H1 (cell line): Measurements from ENCODE around the gene OAS3. TPM values are rescaled to one million over a fixed set of nuclear protein-coding genes. Genes with fewer than 3 reads are reported as not detected.

Source experiments
- CTCF ChIA-PET: fragments of 300-600 bp; sonication (Branson Sonifier 250); formaldehyde crosslinking; loops from one replicate; lab custom pipeline; 2021; ENCODE audit not compliant: partially characterized antibody; lab: Charles Lee
- POLR2A ChIA-PET: fragments of 300-600 bp; sonication (Branson Sonifier 250); formaldehyde crosslinking; loops from one replicate; lab custom pipeline; 2021; ENCODE audit warnings: inconsistent platforms; ENCODE audit not compliant: partially characterized antibody; lab: Charles Lee
- DNase-seq, 2 experiments: peaks; one replicate each; pipeline versions ENCODE4 v3.0.0 to v3.0.0-alpha.2; 2010 to 2022; ENCODE audit warnings: low spot score in 2 of 2, low read depth in 1 of 2, mixed read lengths in 1 of 2
- FAIRE-seq: peaks from 2 replicates; lab custom pipeline; 2011; peaks lifted over from hg19 to GRCh38; lab: Jason Lieb, UNC
- H2AFZ ChIP-seq: 2 replicates; pipeline ENCODE4 v1.8.1; 2012; ENCODE audit warnings: low read length, inconsistent platforms
- H2AK5ac ChIP-seq: 2 replicates; pipeline ENCODE4 v1.6.1; 2013; ENCODE audit warnings: low read depth, low read length
- H2BK120ac ChIP-seq: replicated peaks from 2 replicates; pipeline ENCODE3; 2013; ENCODE audit warnings: low read depth, low read length, inconsistent platforms
- H2BK12ac ChIP-seq: 2 replicates; pipeline ENCODE4 v1.6.1; 2013; ENCODE audit warnings: low read depth, low read length
- H2BK15ac ChIP-seq: 2 replicates; pipeline ENCODE4 v1.6.1; 2013; ENCODE audit warnings: low read length
- H2BK20ac ChIP-seq: 2 replicates; pipeline ENCODE4 v1.6.1; 2013; ENCODE audit warnings: low read length
- H2BK5ac ChIP-seq: 2 replicates; pipeline ENCODE4 v1.6.1; 2013; ENCODE audit warnings: low read depth, low read length
- H3K14ac ChIP-seq: 2 replicates; pipeline ENCODE4 v1.6.1; 2013; ENCODE audit warnings: inconsistent platforms; ENCODE audit not compliant: insufficient read length
- H3K18ac ChIP-seq: 2 replicates; pipeline ENCODE4 v1.6.1; 2013; ENCODE audit warnings: low read length; ENCODE audit errors: extremely low read depth
- H3K23ac ChIP-seq: 2 replicates; pipeline ENCODE4 v1.6.1; 2013; ENCODE audit warnings: inconsistent platforms; ENCODE audit not compliant: insufficient read length
- H3K23me2 ChIP-seq: 2 replicates; pipeline ENCODE4 v1.6.1; 2013; ENCODE audit warnings: low read depth, low read length
- H3K27ac ChIP-seq: 2 replicates; pipeline ENCODE4 v1.6.1; 2011; ENCODE audit warnings: low read depth, low read length, inconsistent platforms
- H3K27me3 ChIP-seq, 4 experiments: replicated peaks in 1 of 4; 1 replicate in 1 of 4; 2 replicates in 3 of 4; pipeline versions ENCODE4 v1.6.1 to v1.8.1; 2011 to 2013; ENCODE audit warnings: low read length in 3 of 4, mild to moderate bottlenecking in 3 of 4, inconsistent platforms in 2 of 4, mixed read lengths in 2 of 4, moderate library complexity in 1 of 4; ENCODE audit not compliant: control insufficient read depth in 3 of 4, insufficient read depth in 3 of 4; ENCODE audit errors: extremely low read depth in 1 of 4
- H3K36me3 ChIP-seq, 4 experiments: 2 replicates each; pipeline versions ENCODE4 v1.6.1 to v1.8.1; 2011 to 2013; ENCODE audit warnings: mild to moderate bottlenecking in 4 of 4, low read length in 3 of 4, moderate library complexity in 2 of 4, control low read depth in 1 of 4, inconsistent platforms in 1 of 4; ENCODE audit not compliant: insufficient read depth in 4 of 4, control insufficient read depth in 2 of 4
- H3K4ac ChIP-seq: replicated peaks from 2 replicates; pipeline ENCODE3; 2013; ENCODE audit warnings: low read length, low read depth, mixed read lengths, inconsistent platforms; ENCODE audit not compliant: insufficient read length
- H3K4me1 ChIP-seq, 4 experiments: replicated peaks in 1 of 4; 1 replicate in 1 of 4; 2 replicates in 3 of 4; pipeline versions ENCODE4 v1.6.1 to v1.8.1; 2011 to 2013; ENCODE audit warnings: low read length in 3 of 4, inconsistent platforms in 2 of 4, mixed read lengths in 1 of 4; ENCODE audit not compliant: insufficient read depth in 4 of 4, control insufficient read depth in 3 of 4
- H3K4me2 ChIP-seq, 2 experiments: 2 replicates each; pipeline versions ENCODE4 v1.6.1 to v1.8.1; 2011 to 2013; ENCODE audit warnings: low read depth in 2 of 2, low read length in 2 of 2, control low read depth in 1 of 2, inconsistent platforms in 1 of 2, mild to moderate bottlenecking in 1 of 2; ENCODE audit not compliant: insufficient read depth in 1 of 2
- H3K4me3 ChIP-seq, 4 experiments: fragments of 200-600, 300-600 bp in 1 of 4; sonication (generic), shearing (Covaris generic), sonication (Bioruptor Twin) in 1 of 4; 2 replicates each; pipeline versions ENCODE4 v1.5.1 to v1.8.1; 2011 to 2016; ENCODE audit warnings: low read length in 4 of 4, low read depth in 3 of 4, control low read depth in 2 of 4, inconsistent platforms in 2 of 4, mild to moderate bottlenecking in 2 of 4, mixed read lengths in 1 of 4, moderate library complexity in 1 of 4; ENCODE audit not compliant: insufficient read depth in 2 of 4; ENCODE audit errors: extremely low read depth in 1 of 4
- H3K56ac ChIP-seq: replicated peaks from 2 replicates; pipeline ENCODE3; 2013; ENCODE audit warnings: low read depth, mild to moderate bottlenecking, mixed read lengths, low read length, inconsistent platforms; ENCODE audit not compliant: insufficient read length
- H3K79me1 ChIP-seq: 2 replicates; pipeline ENCODE4 v1.6.1; 2013; ENCODE audit warnings: low read depth, low read length, control low read depth
- H3K79me2 ChIP-seq, 2 experiments: 2 replicates each; pipeline versions ENCODE4 v1.6.1 to v1.8.1; 2012 to 2013; ENCODE audit warnings: low read length in 2 of 2, mild to moderate bottlenecking in 2 of 2, inconsistent platforms in 1 of 2; ENCODE audit not compliant: insufficient read depth in 2 of 2, control insufficient read depth in 1 of 2
- H3K9ac ChIP-seq, 4 experiments: replicated peaks in 1 of 4; 1 replicate in 1 of 4; 2 replicates in 3 of 4; pipeline versions ENCODE4 v1.6.1 to v1.8.1; 2011 to 2013; ENCODE audit warnings: low read depth in 3 of 4, low read length in 3 of 4, control low read depth in 2 of 4, mild to moderate bottlenecking in 2 of 4, moderate library complexity in 2 of 4, inconsistent platforms in 1 of 4; ENCODE audit errors: extremely low read depth in 1 of 4
- H3K9me3 ChIP-seq, 2 experiments: 2 replicates each; pipeline versions ENCODE4 v1.6.1 to v1.8.1; 2012 to 2013; ENCODE audit warnings: mild to moderate bottlenecking in 2 of 2, moderate library complexity in 2 of 2, control low read depth in 1 of 2, inconsistent platforms in 1 of 2, low read depth in 1 of 2, low read length in 1 of 2, mixed read lengths in 1 of 2; ENCODE audit not compliant: insufficient read depth in 2 of 2
- H4K20me1 ChIP-seq, 2 experiments: replicated peaks in 1 of 2; 2 replicates each; pipeline versions ENCODE3 to v1.8.1; 2011 to 2013; ENCODE audit warnings: inconsistent platforms in 2 of 2, low read length in 2 of 2, mild to moderate bottlenecking in 1 of 2; ENCODE audit not compliant: insufficient read depth in 2 of 2, control insufficient read depth in 1 of 2
- H4K5ac ChIP-seq: 2 replicates; pipeline ENCODE4 v1.6.1; 2013; ENCODE audit warnings: low read length, low read depth, mixed read lengths, inconsistent platforms; ENCODE audit not compliant: insufficient read length
- H4K8ac ChIP-seq: 2 replicates; pipeline ENCODE4 v1.8.0; 2013; ENCODE audit warnings: mild to moderate bottlenecking, moderate library complexity, low read length, inconsistent platforms; ENCODE audit not compliant: insufficient read depth; ENCODE audit errors: extremely low read depth
- H4K91ac ChIP-seq: replicated peaks from 2 replicates; pipeline ENCODE3; 2013; ENCODE audit warnings: low read length, mixed read lengths, inconsistent platforms; ENCODE audit not compliant: insufficient read length
- ATF2 ChIP-seq: IDR thresholded peaks from 2 replicates; pipeline ENCODE4 v1.6.1; 2012; ENCODE audit warnings: low read length, inconsistent platforms
- BACH1 ChIP-seq: IDR thresholded peaks from 2 replicates; pipeline ENCODE4 v1.6.1; 2012; ENCODE audit warnings: low read length, improper control_type of control experiment
- CHD1 ChIP-seq: IDR thresholded peaks from 2 replicates; pipeline ENCODE4 v1.6.1; 2012; ENCODE audit warnings: low read depth, low read length, improper control_type of control experiment
- CREB1 ChIP-seq: IDR thresholded peaks from 2 replicates; pipeline ENCODE4 v1.6.1; 2012; ENCODE audit warnings: inconsistent platforms
- EGR1 ChIP-seq: IDR thresholded peaks from 2 replicates; pipeline ENCODE4 v1.6.1; 2011; ENCODE audit warnings: low read depth, low read length, borderline replicate concordance
- HDAC6 ChIP-seq: IDR thresholded peaks from one replicate; pipeline ENCODE4 v1.7.1; 2012; ENCODE audit warnings: low read depth, mild to moderate bottlenecking, inconsistent platforms, low read length, moderate library complexity
- POLR2A ChIP-seq, 2 experiments: IDR thresholded peaks; 1 replicate in 1 of 2; 2 replicates in 1 of 2; pipeline ENCODE4 v1.6.1; 2011; ENCODE audit warnings: low read depth in 2 of 2, low read length in 2 of 2, mild to moderate bottlenecking in 2 of 2; ENCODE audit errors: control extremely low read depth in 1 of 2
- RXRA ChIP-seq: IDR thresholded peaks from 2 replicates; pipeline ENCODE4 v1.6.1; 2011; ENCODE audit warnings: low read depth, mild to moderate bottlenecking, low read length, moderate library complexity; ENCODE audit not compliant: insufficient read depth
- SAP30 ChIP-seq: fragments of 300-600 bp; sonication (generic); IDR thresholded peaks from 2 replicates; pipeline ENCODE4 v1.7.1; 2012; ENCODE audit warnings: low read length, moderate library complexity, mild to moderate bottlenecking, inconsistent platforms; ENCODE audit not compliant: insufficient read depth, insufficient replicate concordance
- SIN3A ChIP-seq, 2 experiments: IDR thresholded peaks in 1 of 2; conservative IDR thresholded peaks in 1 of 2; 2 replicates each; pipeline ENCODE4 v1.6.1; 2011 to 2012; ENCODE audit warnings: low read length in 2 of 2, improper control_type of control experiment in 1 of 2, low read depth in 1 of 2, mild to moderate bottlenecking in 1 of 2
- SRF ChIP-seq: IDR thresholded peaks from 2 replicates; pipeline ENCODE4 v1.6.1; 2011; ENCODE audit warnings: mild to moderate bottlenecking, low read depth, low read length, moderate library complexity
- TAF1 ChIP-seq: IDR thresholded peaks from 2 replicates; pipeline ENCODE4 v1.6.1; 2011; ENCODE audit warnings: mild to moderate bottlenecking, low read depth, low read length
- TEAD4 ChIP-seq: IDR thresholded peaks from 2 replicates; pipeline ENCODE4 v1.6.1; 2012; ENCODE audit warnings: low read depth, low read length, inconsistent platforms, mixed read lengths
- WGBS, 2 experiments: shearing (Covaris generic) in 1 of 2; methylation state at CpG; one replicate each; pipeline versions ENCODE4 v1.1.6 to v1.1.7; 2013 to 2015; ENCODE audit warnings: low lambda C conversion rate in 2 of 2, mixed read lengths in 2 of 2, inconsistent platforms in 1 of 2, low coverage in 1 of 2, missing lambda C conversion rate in 1 of 2; ENCODE audit not compliant: insufficient replicate concordance in 2 of 2, insufficient coverage in 1 of 2, insufficient read length in 1 of 2; ENCODE audit errors: extremely low coverage in 1 of 2, missing lambda C conversion rate in 1 of 2; 5-methylcytosine and 5-hydroxymethylcytosine counted together
- polyA plus RNA-seq, 7 experiments: library from polyadenylated mRNA; depleted of rRNA in 3 of 7; stranded (reverse) in 5 of 7; unstranded in 2 of 7; fragments of >200 nt in 5 of 7; fragments of 200-250 nt in 2 of 7; gene quantifications; 1 replicate in 5 of 7; 2 replicates in 1 of 7; 4 replicates in 1 of 7; pipeline versions ENCODE4 v1.2.1 to v1.2.3, GENCODE V29; 2011 to 2013; ENCODE audit warnings: missing spikeins in 2 of 7, mixed read lengths in 2 of 7
- total RNA-seq: library from RNA; stranded (reverse); fragmentation: NEBNext Ultra II Directional; extraction: Animal tissue kit (Norgen Biotek cat#: 25700); gene quantifications from 2 replicates; pipeline ENCODE4 v1.2.1, GENCODE V29; 2021

The OAS3 gene
- total and polyA plus RNA-seq, 2 of the 8 experiments (the other 6 are each of a cell fraction or from before 2014, with no cell fraction given) = 0.73 to 3.7 TPM

DNA sequence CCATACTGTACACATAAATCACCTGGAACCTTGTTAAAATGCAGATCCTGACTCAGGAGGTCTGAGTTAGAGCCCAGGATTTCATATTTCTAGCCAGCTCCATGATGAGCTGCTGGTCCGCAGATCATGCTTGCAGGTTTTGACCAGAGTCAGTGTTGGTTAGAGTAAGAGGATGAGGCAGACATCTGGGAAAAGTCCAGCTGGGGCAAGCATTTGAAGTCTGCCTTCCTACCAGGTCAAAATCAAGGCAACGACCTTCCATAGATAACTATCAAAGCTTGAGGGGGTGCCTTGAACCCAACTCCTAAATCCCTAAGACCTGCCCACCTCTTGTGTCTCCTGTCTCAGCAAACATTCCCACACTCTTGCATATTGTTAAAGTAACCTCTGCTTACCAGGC, 49.3 kb downstream of the OAS3 start:
- H3K27ac ChIP-seq = no peak overlapping the region
- no peak overlapping the region for H3K23ac ChIP-seq
- no peak overlapping the region for H3K18ac ChIP-seq
- no peak overlapping the region for H4K91ac ChIP-seq
- no peak overlapping the region for H2AK5ac ChIP-seq
- no peak overlapping the region for H4K8ac ChIP-seq
- TF ChIP-seq HDAC6 = no peak
- no peak for TF ChIP-seq ATF2
- no peak for TF ChIP-seq SRF
- no peak for TF ChIP-seq RXRA
- TF ChIP-seq SIN3A (conservative IDR thresholded peaks at IDR 0.05 in 1 of 2, IDR thresholded peaks at IDR 0.05 in 1 of 2; ENCODE audit: low read depth in 1 of 2, low read length in 2 of 2) = no peak
- TF ChIP-seq POLR2A (IDR thresholded peaks at IDR 0.05; ENCODE audit: control extremely low read depth in 1 of 2, low read depth in 2 of 2, low read length in 2 of 2) = no peak
- TF ChIP-seq EGR1 = no peak
- no peak for TF ChIP-seq CREB1
- no peak for TF ChIP-seq TEAD4
- TF ChIP-seq SAP30 = no peak
- TF ChIP-seq TAF1 = no peak
- TF ChIP-seq BACH1 = no peak
- TF ChIP-seq CHD1 = no peak
- FAIRE-seq = no peak
- no peaks in the 10 kb centered on the region for H3K79me2 ChIP-seq
- H3K36me3 ChIP-seq = no peaks in the 10 kb centered on the region
- 91% methylated on average over 2 of the region's 2 CpGs; no CpG with 5 or more reads in 1 of the 2 experiments for WGBS, 2 experiments
- no peak overlapping the region for H2BK5ac ChIP-seq
- no peak overlapping the region for H3K14ac ChIP-seq
- no peak overlapping the region for H2BK15ac ChIP-seq
- no peak for DNase-seq
- no peaks in the 10 kb centered on the region; a peak in 1 of 7 replicates for H3K4me1 ChIP-seq
- H3K4ac ChIP-seq = no peak overlapping the region
- ChIA-PET POLR2A (interaction anchor here (0.6 to 1.3 kb wide), 3 partner anchors 21 to 198 kb away, joined by 3 read pairs; partner anchors contain the start of genes DDX54 and RITA1), CTCF (interaction anchor here (0.9 to 15.8 kb wide), 4 partner anchors 10 to 43 kb away, joined by 3 to 202 read pairs (median 6); no protein-coding TSS in a partner anchor)
- H2AFZ ChIP-seq = no peak overlapping the region
- no peaks in the 10 kb centered on the region for H3K27me3 ChIP-seq
- no peak overlapping the region for H3K56ac ChIP-seq
- no peak overlapping the region for H3K4me2 ChIP-seq
- no peak overlapping the region for H2BK20ac ChIP-seq
- H3K23me2 ChIP-seq = no peaks in the 10 kb centered on the region; the same call in 1 of the 2 replicates
- H4K20me1 ChIP-seq = no peaks in the 10 kb centered on the region
- H2BK120ac ChIP-seq = no peak overlapping the region
- no peak overlapping the region for H3K9ac ChIP-seq
- no peak overlapping the region for H2BK12ac ChIP-seq
- H3K4me3 ChIP-seq = no peak overlapping the region
- no peaks in the 10 kb centered on the region for H3K79me1 ChIP-seq
- no peak overlapping the region for H4K5ac ChIP-seq
- H3K9me3 ChIP-seq = peaks cover 0 to 2% of the 10 kb centered on the region in 2 experiments; a peak in 2 of 4 replicates
